Measurements from ENCODE around the gene LRFN4. TPM values are rescaled to one million over a fixed set of nuclear protein-coding genes. Genes with fewer than 3 reads are reported as not detected.

Gene LRFN4
- total RNA-seq, 1 experiment from 2014 or later, result 56.7 TPM

DNA sequence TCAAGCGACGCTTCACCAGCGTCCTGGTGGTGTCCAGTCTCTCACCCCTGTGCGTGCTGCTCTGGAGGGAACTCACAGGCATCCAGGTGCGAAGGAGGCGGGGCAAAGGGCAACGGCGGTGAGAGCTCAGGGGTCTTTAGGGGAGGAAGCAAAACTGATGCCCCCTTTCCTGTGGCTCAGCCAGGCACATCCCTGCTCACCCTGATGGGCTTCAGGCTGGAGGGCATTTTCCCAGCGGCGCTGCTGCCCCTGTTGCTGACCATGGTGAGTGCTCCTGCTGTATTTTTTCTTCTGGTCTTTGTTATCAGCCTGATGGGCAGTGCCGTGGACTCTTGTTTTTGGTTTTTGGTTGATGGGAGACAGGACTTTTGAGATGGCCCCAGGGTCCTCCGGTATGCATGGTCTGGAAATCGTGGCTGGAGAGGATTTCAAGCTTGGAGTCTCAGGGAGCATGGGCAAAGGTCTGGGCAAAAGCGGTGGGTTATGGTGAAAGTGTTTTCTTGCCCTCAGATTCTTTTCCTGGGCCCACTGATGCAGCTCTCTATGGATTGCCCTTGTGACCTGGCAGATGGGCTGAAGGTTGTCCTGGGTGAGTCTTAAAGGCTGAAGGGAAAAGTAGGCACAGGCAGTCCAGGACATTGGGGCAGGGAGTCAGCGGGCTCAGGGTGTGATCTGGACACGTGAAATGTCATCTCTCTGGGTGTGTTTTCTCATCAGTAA is 12.9 kb upstream of the LRFN4 start:
- H3K4me1 ChIP-seq (ENCODE audit: control insufficient read depth, insufficient read depth, low read length), result peaks cover 35% of the 10 kb centered on the region
- in situ Hi-C loops (cut with HindIII; ENCODE audit: low pct_unique_long_range_greater_than_20kb, low sequenced_read_pairs) (no loop called here), intact Hi-C loops (cut with micrococcal nuclease; ENCODE audit: unreplicated experiment) (no loop called here)
- no peak for ATAC-seq
- no peak for DNase-seq (ENCODE audit: low read depth, low spot score)
- peak overlapping the region; percentile 95 for H3K27ac ChIP-seq (ENCODE audit: low read length)
- H3K9me3 ChIP-seq (ENCODE audit: control insufficient read depth, insufficient read depth, low read depth, low read length), result no peaks in the 10 kb centered on the region
- H3K27me3 ChIP-seq (ENCODE audit: control insufficient read depth, insufficient read depth, low read length), result no peaks in the 10 kb centered on the region
- TF ChIP-seq POLR2AphosphoS5 (IDR thresholded peaks at IDR 0.05; ENCODE audit: low read depth, low read length), result no peak
- no peak for TF ChIP-seq SIN3A (IDR thresholded peaks at IDR 0.05; ENCODE audit: borderline replicate concordance, insufficient read depth, low read depth, low read length)
- TF ChIP-seq CTCF (IDR thresholded peaks at IDR 0.05), result no peak
- ChIA-PET CTCF (interaction anchor here (0.6 kb wide), 1 partner anchor 12 kb away, joined by 4 read pairs; no protein-coding TSS in a partner anchor), POLR2A (interaction anchor here (0.6 to 1.0 kb wide), 5 partner anchors 12 to 227 kb away, joined by 3 to 10 read pairs (median 4); no protein-coding TSS in a partner anchor)
- peak overlapping the region; percentile 82 to 99 for H3K4me3 ChIP-seq (ENCODE audit: low read depth in 2 of 2, low read length in 2 of 2)
- peaks cover 10% of the 10 kb centered on the region; the same call in 1 of the 2 replicates for H3K36me3 ChIP-seq (ENCODE audit: control insufficient read depth, insufficient read depth, low read length)
- BruUV-seq (replicated peaks), result no TSS peak

DNA sequence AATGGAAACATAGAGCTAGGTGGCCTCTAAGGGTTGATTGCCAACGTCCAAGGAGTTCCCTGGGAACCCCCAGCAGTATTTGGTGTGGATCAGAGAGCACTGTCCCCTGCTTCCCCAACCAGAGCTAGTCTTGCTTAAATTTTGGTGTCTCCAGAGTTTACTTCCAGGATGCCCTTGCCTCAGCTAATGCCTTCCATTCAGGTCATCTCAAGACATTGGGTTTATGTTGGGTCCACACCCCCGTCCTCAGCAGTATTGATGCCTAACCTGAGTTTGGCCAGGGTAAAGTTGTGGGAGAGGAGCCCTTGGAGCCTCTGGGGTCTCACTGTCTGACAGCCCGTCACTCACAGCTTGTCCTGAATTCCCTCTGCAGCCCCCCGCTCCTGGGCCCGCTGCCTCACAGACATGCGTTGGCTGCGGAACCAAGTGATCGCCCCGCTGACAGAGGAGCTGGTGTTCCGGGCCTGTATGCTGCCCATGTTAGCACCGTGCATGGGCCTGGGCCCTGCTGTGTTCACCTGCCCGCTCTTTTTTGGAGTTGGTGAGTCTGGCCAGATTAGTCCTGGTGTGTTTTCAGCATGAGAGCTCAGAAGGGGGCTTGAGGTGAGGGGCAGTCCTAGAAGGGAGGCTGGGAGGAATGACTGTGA is 12.2 kb upstream of the LRFN4 start:
- peaks cover 35% of the 10 kb centered on the region for H3K4me1 ChIP-seq (ENCODE audit: control insufficient read depth, insufficient read depth, low read length)

DNA sequence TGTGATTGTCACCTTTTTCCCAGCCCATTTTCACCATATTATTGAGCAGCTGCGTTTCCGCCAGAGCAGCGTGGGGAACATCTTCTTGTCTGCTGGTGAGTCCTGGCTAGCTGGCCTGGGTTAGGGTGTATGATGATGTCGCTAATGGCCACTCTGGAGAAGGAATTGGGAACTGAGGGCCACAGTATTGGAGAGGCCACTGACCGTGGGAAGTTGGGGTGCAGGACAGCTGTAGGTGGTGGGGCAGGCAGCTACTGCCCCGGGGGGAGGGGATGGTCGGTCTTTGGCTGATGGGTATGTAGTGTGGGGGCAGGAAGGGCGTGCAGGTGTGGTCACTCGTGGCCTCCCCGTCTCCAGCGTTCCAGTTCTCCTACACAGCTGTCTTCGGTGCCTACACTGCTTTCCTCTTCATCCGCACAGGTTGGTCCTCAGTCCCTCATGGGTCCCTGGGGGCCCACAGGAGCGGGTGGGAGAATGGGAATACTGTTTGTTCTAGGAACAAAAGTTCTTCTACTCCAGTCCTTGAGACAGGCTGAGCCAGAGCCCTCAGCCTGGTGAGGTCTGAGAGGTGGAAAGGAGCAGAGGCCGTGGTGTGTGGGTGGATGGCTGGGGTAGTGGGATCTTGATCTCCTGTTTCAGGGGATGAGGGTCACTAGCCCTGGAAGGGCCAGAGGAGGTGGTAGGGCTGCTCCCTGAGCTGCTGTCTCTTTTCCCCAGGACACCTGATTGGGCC is 11.6 kb upstream of the LRFN4 start:
- intact Hi-C loops (cut with micrococcal nuclease; ENCODE audit: unreplicated experiment), result no loop called here
- in situ Hi-C loops (cut with HindIII; ENCODE audit: low pct_unique_long_range_greater_than_20kb, low sequenced_read_pairs), result no loop called here

More for the DNA sequence above, 12.2 kb upstream of the LRFN4 start:
- ATAC-seq (no peak), DNase-seq (ENCODE audit: low read depth, low spot score) (no peak)
- no peak for TF ChIP-seq POLR2AphosphoS5 (IDR thresholded peaks at IDR 0.05; ENCODE audit: low read depth, low read length)
- no peak for TF ChIP-seq TCF7L2 (IDR thresholded peaks at IDR 0.05; ENCODE audit: low read depth, low read length)
- no peak for TF ChIP-seq SIN3A (IDR thresholded peaks at IDR 0.05; ENCODE audit: borderline replicate concordance, insufficient read depth, low read depth, low read length)
- POLR2A ChIA-PET, result interaction anchor here (0.6 to 0.9 kb wide), 2 partner anchors 116 to 228 kb away, joined by 3 to 10 read pairs; no protein-coding TSS in a partner anchor
- intact Hi-C loops (cut with micrococcal nuclease; ENCODE audit: unreplicated experiment) (no loop called here), in situ Hi-C loops (cut with HindIII; ENCODE audit: low pct_unique_long_range_greater_than_20kb, low sequenced_read_pairs) (no loop called here)
- Histone ChIP-seq H3K27ac (ENCODE audit: low read length) (peak overlapping the region; percentile 95), H3K27me3 (ENCODE audit: control insufficient read depth, insufficient read depth, low read length) (no peaks in the 10 kb centered on the region), H3K9me3 (ENCODE audit: control insufficient read depth, insufficient read depth, low read depth, low read length) (no peaks in the 10 kb centered on the region), H3K4me3 (ENCODE audit: low read depth in 2 of 2, low read length in 2 of 2) (peak overlapping the region; percentile 82 to 99), H3K36me3 (ENCODE audit: control insufficient read depth, insufficient read depth, low read length) (peaks cover 10% of the 10 kb centered on the region; the same call in 1 of the 2 replicates)
- BruUV-seq (replicated peaks), result TSS peak; percentile 87
- CTCF ChIA-PET, result interaction anchor here (0.6 kb wide), 2 partner anchors 11 to 67 kb away, joined by 3 to 4 read pairs; no protein-coding TSS in a partner anchor

More for the DNA sequence above, 11.6 kb upstream of the LRFN4 start:
- H3K36me3 ChIP-seq (ENCODE audit: control insufficient read depth, insufficient read depth, low read length), result peaks cover 10% of the 10 kb centered on the region; the same call in 1 of the 2 replicates
- H3K4me1 ChIP-seq (ENCODE audit: control insufficient read depth, insufficient read depth, low read length), result peaks cover 35% of the 10 kb centered on the region
- no peak for TF ChIP-seq REST (IDR thresholded peaks at IDR 0.05; ENCODE audit: insufficient read depth in 1 of 2, low read depth in 2 of 2, low read length in 1 of 2)
- BruUV-seq (replicated peaks), result no TSS peak
- ChIA-PET POLR2A (no interaction called here), CTCF (interaction anchor here (0.6 kb wide), 1 partner anchor 67 kb away, joined by 3 read pairs; no protein-coding TSS in a partner anchor)
- DNase-seq (ENCODE audit: low read depth, low spot score), result no peak
- 0 out of 2 replicates have a peak overlapping the region, but pooled peaks have one; percentile 19 for H3K27ac ChIP-seq (ENCODE audit: low read length)
- no peak for ATAC-seq
- H3K27me3 ChIP-seq (ENCODE audit: control insufficient read depth, insufficient read depth, low read length), result no peaks in the 10 kb centered on the region
- no peak overlapping the region for H3K4me3 ChIP-seq (ENCODE audit: low read depth in 2 of 2, low read length in 2 of 2)
- no peaks in the 10 kb centered on the region for H3K9me3 ChIP-seq (ENCODE audit: control insufficient read depth, insufficient read depth, low read depth, low read length)
